Right ventricle myocardium inferior (tissue), 1 donor: ENCODE measurements around the gene CTDSP1. TPM values are rescaled to one million over a fixed set of nuclear protein-coding genes. Genes with fewer than 3 reads are reported as not detected.

Experiments used
- ATAC-seq: fragments of 200-7000 bp; cut with Tn5 transposase; one replicate; pipeline ENCODE4 v1.9.1; 2020; ENCODE audit warnings: mild to moderate bottlenecking, moderate library complexity
- DNase-seq: peaks from one replicate; pipeline ENCODE4 v3.0.0; 2021; ENCODE audit errors: missing footprints
- intact Hi-C: fragments of 100-400 bp; cut with DNase I; formaldehyde crosslinking; loops from one replicate; pipeline ENCODE4 v1.11.0; 2022
- microRNA-seq: library from miRNA; unstranded; fragments of <30 nt; microRNA quantifications from one replicate; pipeline ENCODE4 v1.2.0, GENCODE V29; 2020
- total RNA-seq: library from RNA; stranded (reverse); fragmentation: NEBNext Ultra II Directional; extraction: Animal tissue kit (Norgen Biotek cat#: 25700); gene quantifications from one replicate; pipeline ENCODE4 v1.2.1, GENCODE V29; 2021
- donor health status: DM: no; HTN: yes; CAD: no; lungs with severe emphysema.

Gene CTDSP1
- total RNA-seq, 1 donor from 2014 or later = 101 TPM

DNA sequence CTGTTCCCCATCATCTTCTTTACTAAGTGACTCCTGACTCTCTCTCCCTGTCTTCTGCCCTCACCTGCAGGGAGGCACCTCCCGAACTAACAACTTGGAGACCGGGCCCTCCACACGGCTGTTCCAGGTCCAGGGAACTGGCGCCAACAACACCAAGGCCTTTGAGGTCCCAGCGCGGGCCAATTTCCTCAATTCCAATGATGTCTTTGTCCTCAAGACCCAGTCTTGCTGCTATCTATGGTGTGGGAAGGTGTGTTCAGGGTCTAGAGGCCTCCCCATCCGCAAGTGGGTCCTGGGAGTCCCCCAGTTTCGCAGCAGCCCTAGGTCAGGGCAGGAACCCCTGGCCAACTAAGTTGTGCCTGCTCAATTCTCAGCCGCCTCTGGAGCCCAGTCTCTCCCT is 34.8 kb downstream of the CTDSP1 start:
- no peak for DNase-seq
- ATAC-seq = no peak
- intact Hi-C loops = no loop called here

DNA sequence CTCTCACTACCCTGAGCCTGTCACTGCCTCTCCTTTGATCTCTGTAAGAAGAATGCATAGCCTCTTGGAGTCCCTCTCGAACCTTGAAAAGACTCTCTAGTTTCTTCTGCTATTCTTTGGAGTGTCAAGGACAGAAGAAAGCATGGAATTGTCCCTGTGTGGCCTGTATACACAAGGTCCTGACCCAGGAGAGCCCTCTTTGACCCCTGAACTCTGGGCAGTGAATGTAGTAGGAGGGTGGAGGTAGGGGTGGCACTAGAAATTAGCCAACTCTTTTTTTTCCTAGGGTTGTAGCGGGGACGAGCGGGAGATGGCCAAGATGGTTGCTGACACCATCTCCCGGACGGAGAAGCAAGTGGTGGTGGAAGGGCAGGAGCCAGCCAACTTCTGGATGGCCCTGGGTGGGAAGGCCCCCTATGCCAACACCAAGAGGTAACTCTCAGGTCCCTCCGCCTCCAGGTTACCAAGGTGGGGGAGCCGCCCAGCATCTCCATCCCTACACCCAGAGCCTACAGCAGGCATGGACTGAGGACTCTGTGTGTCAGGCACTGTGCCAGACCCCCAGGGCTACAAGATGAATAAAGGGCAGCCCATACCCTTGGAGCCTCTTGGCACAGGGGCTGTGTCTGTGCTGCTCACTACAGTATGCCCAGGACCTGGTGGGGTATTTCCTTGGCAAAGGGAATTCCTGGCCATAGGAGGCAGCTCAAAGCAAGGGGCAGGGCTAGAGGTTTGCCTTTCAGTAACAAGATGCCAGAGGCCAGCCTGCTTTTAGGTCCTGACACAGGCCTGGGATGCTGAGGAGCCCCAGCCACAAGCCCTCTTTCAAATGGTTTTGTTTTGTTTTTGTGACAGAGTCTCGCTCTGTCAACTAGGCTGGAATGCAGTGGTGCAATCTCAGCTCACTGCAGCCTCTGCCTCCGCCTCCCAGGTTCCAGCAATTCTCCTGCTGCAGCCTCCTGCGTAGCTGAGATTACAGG is 35.6 kb downstream of the CTDSP1 start:
- intact Hi-C loops = no loop called here
- ATAC-seq = no peak
- no peak for DNase-seq

DNA sequence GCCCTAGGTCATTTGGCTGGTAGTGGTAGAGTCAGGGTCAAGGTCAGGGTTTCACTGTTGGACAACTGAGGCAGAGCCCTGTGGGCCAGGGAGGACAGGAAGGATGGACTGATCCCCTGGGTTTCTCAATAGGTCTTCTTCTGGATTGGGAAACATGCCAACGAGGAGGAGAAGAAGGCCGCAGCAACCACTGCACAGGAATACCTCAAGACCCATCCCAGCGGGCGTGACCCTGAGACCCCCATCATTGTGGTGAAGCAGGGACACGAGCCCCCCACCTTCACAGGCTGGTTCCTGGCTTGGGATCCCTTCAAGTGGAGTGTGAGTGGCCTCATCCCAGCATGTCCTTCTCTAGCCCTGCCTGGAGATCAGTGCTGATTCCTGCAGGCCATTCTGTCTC is 37.3 kb downstream of the CTDSP1 start:
- intact Hi-C loops = no loop called here
- ATAC-seq = no peak
- DNase-seq = peak; percentile 15

DNA sequence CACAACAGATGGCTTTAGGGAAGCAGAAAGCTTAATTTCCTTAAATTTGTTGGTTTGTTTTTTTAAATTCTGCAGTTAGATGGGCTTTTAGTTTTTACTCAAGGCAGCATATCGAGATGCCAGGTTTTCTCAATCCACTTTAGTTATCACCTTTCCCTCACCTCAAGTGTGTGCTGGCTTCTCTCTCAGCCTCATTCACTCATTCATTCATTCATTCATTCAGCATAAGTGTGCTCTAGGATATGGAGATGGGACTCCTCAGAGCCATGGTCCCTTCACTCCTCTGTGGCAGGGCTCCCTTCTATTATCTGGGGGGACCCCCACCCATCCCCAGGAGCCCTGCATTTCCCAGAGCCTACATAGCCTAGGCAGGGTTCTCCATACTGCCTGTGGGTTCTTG is 38.3 kb downstream of the CTDSP1 start:
- DNase-seq (no peak), ATAC-seq (no peak)
- intact Hi-C loops = no loop called here

DNA sequence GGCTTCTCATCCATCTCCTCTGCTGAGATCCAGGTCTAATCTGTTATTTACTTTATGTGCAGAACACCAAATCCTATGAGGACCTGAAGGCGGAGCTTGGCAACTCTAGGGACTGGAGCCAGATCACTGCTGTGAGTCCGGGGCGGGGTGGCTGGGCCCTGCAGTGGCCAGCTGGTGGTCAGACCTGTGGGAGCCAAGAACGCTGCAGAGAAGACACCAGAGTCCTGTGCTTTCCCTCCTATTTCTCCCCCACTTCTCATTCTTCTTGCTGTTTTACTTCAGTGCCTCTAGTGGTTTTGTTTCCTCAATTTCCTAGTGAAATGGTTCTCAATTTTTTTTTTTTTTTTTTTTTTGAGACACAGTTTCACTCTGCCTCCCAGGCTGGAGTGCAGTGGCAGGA is 38.9 kb downstream of the CTDSP1 start:
- ATAC-seq (peak; percentile 50), DNase-seq (peak; percentile 69)
- intact Hi-C loops = no loop called here

DNA sequence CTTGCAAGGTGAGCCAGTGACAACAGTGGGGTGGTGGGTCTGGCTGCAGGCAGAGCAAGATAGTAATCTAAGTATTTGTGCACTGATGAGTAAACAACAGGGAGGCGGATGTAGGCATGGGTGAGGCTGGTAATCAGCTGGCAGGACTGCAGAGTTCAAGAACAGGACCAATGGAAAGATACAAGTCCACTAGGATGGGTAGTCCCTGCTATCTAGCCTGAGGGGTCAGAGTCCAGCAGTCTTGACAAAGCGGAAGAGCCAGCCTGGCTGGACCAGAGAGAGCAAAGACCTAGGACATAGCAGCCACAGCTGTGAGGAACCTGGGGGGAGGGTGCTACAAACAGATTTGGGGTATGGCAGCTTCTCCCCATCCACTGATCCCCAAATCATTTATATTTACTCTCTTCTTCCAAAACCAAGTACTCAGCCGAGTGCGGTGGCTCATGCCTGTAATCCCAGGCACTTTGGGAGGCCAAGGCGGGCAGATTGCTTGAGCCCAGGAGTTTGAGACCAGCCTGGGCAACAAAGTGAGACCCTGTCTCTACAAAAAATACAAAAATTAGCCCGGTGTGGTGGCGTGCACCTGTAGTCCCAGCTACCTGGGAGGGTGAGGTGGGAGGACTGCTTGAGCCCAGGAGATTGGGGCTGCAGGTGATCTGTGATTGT is 45.2 kb downstream of the CTDSP1 start:
- ATAC-seq = no peak
- intact Hi-C loops = no loop called here
- DNase-seq = no peak

DNA sequence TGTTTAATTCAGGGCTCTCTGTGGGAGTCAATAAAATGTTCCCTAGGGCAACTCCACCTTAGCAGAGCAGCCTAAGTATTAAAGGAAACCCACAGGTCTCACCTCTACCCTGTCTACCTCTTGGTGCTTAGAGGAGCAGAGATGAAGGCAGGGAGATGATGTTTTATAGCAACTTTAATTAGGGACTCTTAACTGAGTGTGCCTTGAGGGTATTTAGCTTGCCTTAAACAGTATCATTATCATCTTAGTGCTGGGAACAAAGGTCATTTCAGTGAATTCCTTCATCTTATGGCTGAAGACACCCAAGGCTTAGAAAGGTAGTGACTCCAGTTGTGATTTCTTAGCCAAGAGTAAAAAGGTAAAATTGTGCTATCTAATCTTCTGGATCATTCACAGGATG is 45.9 kb downstream of the CTDSP1 start:
- ATAC-seq (no peak), DNase-seq (no peak)
- intact Hi-C loops = no loop called here

DNA sequence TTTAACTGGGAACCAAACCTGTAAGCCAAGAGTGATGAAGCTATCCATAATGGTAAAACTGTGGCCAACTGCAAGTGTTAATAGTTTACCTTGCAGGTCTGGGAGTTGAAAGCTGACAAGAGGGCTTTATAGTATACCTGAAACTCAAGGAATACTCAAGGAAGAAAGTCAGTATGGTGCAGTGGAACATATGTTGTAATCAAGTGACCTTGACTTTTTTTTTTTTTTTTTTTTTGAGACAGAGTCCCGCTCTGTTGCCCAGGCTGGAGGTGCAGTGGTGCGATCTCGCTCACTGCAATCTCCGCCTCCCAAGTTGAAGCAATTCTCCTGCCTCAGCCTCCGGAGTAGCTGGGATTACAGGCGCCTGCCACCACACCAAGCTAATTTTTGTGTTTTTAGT is 46.9 kb downstream of the CTDSP1 start:
- no peak for DNase-seq

DNA sequence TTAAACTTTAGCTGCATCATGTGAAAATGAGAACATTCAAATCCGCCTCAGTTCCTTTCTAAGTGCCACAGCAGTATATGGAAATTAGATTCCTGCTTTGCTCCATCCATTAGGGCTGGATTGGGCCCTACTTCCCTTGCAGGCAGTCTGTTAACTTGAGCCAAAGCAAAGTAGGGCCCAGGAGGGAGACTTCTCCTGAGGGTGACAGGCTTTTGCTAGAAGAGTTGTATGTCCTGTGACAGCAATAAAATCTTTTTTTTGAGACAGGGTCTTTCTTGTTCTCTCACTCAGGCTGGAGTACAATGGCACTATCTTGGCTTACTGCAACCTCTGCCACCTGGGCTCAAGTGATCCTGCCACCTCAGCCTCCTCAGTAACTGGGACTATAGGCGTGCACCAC is 47.4 kb downstream of the CTDSP1 start:
- DNase-seq = no peak
- no peak for ATAC-seq
- intact Hi-C loops = no loop called here

More for the DNA sequence above, 46.9 kb downstream of the CTDSP1 start:
- no peak for ATAC-seq
- intact Hi-C loops = no loop called here

DNA sequence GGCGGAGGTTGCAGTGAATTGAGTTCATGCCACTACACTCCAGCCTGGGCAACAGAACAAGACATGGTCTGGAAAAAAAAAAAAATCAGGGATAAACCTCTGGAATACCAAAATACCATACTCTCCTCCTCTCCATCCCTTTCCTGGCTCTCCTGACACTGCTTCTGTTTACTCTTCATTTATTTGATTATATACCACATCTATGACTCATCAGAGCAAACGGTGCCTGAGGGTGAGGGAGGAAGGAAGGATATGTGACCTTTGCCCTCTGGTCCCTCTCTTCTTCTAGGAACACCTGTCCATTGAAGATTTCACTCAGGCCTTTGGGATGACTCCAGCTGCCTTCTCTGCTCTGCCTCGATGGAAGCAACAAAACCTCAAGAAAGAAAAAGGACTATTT is 49.3 kb downstream of the CTDSP1 start:
- intact Hi-C loops = no loop called here
- ATAC-seq = no peak

DNA sequence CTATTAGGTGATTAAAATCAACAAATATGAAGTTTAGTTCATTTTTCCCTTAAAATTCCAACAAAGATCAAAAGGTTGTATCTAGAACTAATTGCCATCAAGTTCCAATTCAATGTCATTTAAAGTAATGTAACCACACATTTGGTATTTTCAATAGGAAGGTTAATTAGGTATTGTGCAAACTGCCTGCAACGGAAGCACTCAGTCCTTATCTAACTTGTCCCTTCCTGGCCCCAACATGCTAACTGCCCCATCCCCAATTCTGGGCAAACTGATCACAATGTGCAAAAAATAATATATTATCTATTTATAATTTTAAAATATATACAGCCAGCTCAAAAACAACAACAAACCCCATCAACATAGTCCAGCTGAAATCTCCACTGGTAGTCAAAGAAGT is 52.4 kb downstream of the CTDSP1 start:
- ATAC-seq (no peak), DNase-seq (no peak)
- intact Hi-C loops = no loop called here

More for the DNA sequence above, 49.3 kb downstream of the CTDSP1 start:
- no peak for DNase-seq

Small RNAs within 50 kb of the gene (microRNA-seq; reads per million reads assigned to microRNA genes)
- 100,284 reads per million, percentile 99 among the genes with 10 or more reads in this experiment for gene MIR26B

Other genes starting within 250 kb of the CTDSP1 start
- 1.1 TPM for gene CXCR1, start 232.9 kb upstream of the CTDSP1 start, total RNA-seq
- 142 TPM for gene ARPC2, start 182.7 kb upstream of the CTDSP1 start, total RNA-seq
- gene GPBAR1, start 138.9 kb upstream of the CTDSP1 start, total RNA-seq = 2.0 TPM
- 50.6 TPM for gene AAMP, start 129.7 kb upstream of the CTDSP1 start, total RNA-seq
- gene PNKD, start 129.3 kb upstream of the CTDSP1 start, total RNA-seq = 67.0 TPM
- gene TMBIM1, start 107.4 kb upstream of the CTDSP1 start, total RNA-seq = 138 TPM
- gene CATIP, start 43.0 kb upstream of the CTDSP1 start, total RNA-seq = not detected
- 5.4 TPM for gene SLC11A1, start 17.6 kb upstream of the CTDSP1 start, total RNA-seq
- not detected for gene VIL1, start 19.3 kb downstream of the CTDSP1 start, total RNA-seq
- gene USP37, start 168.5 kb downstream of the CTDSP1 start, total RNA-seq = 7.0 TPM
- gene CNOT9, start 169.0 kb downstream of the CTDSP1 start, total RNA-seq = 15.7 TPM
- gene PLCD4, start 208.0 kb downstream of the CTDSP1 start, total RNA-seq = 0.43 TPM